A673 (cell line): ENCODE data around the gene OGFOD2. TPM values are rescaled to one million over a fixed set of nuclear protein-coding genes. Genes with fewer than 3 reads are reported as not detected.

Source experiments
- BruUV-seq: library from RNA; stranded (reverse); fragments of 400-500 nt; replicated peaks from 2 replicates; lab custom pipeline; 2021; lab: Mats Ljungman, UMichigan
- CTCF ChIA-PET: fragments of 300-600 bp; sonication (Branson Sonifier 250); formaldehyde crosslinking; loops from one replicate; lab custom pipeline; 2022; ENCODE audit warnings: antibody characterized with exemption; lab: Charles Lee
- POLR2A ChIA-PET: fragments of 300-600 bp; sonication (Branson Sonifier 250); formaldehyde crosslinking; loops from one replicate; lab custom pipeline; 2022; ENCODE audit warnings: antibody characterized with exemption; ENCODE audit not compliant: low non-redundant PET; lab: Charles Lee
- DNase-seq: peaks from one replicate; pipeline ENCODE4 v3.0.0-alpha.2; 2015; ENCODE audit warnings: low spot score
- H3K27ac ChIP-seq: fragments of 200-600 bp; sonication (generic); 2 replicates; pipeline ENCODE4 v1.5.1; 2016; ENCODE audit warnings: mixed run types, low read depth, mild to moderate bottlenecking, mixed read lengths, antibody characterized with exemption, low read length; ENCODE audit not compliant: poor library complexity, severe bottlenecking
- H3K27me3 ChIP-seq: fragments of 200-600 bp; sonication (generic); replicated peaks from 2 replicates; pipeline ENCODE4 v1.6.1; 2017; ENCODE audit warnings: mixed run types, low read depth, mild to moderate bottlenecking, mixed read lengths, antibody characterized with exemption, low read length; ENCODE audit not compliant: insufficient read depth, poor library complexity
- H3K36me3 ChIP-seq: fragments of 200-600 bp; sonication (generic); 2 replicates; pipeline ENCODE4 v1.6.1; 2016; ENCODE audit warnings: mixed run types, mild to moderate bottlenecking, mixed read lengths, antibody characterized with exemption, low read length; ENCODE audit not compliant: insufficient read depth, poor library complexity, severe bottlenecking
- H3K4me1 ChIP-seq: fragments of 200-600 bp; sonication (generic); 2 replicates; pipeline ENCODE4 v1.6.1; 2017; ENCODE audit warnings: mixed run types, mild to moderate bottlenecking, mixed read lengths, antibody characterized with exemption, low read length; ENCODE audit not compliant: insufficient read depth, poor library complexity, severe bottlenecking
- H3K4me3 ChIP-seq: fragments of 200-600 bp; sonication (generic); 2 replicates; pipeline ENCODE4 v1.5.1; 2016; ENCODE audit warnings: low read depth, mixed run types, mild to moderate bottlenecking, mixed read lengths, low read length; ENCODE audit not compliant: poor library complexity, severe bottlenecking
- H3K9me3 ChIP-seq: fragments of 200-600 bp; sonication (generic); 2 replicates; pipeline ENCODE4 v1.6.1; 2016; ENCODE audit warnings: mixed run types, low read depth, mild to moderate bottlenecking, mixed read lengths, antibody characterized with exemption, low read length; ENCODE audit not compliant: poor library complexity, severe bottlenecking
- EZH2 ChIP-seq: fragments of 200-600 bp; sonication (generic); IDR thresholded peaks from 2 replicates; pipeline ENCODE4 v1.6.1; 2017; ENCODE audit warnings: borderline replicate concordance, low read depth, mild to moderate bottlenecking, mixed read lengths, antibody characterized with exemption, low read length; ENCODE audit not compliant: poor library complexity, severe bottlenecking
- intact Hi-C: fragments of 100-400 bp; cut with micrococcal nuclease; formaldehyde crosslinking; loops from one replicate; pipeline ENCODE4 v1.10.0; 2022; ENCODE audit not compliant: unreplicated experiment
- total RNA-seq: library from RNA; stranded (reverse); gene quantifications from 2 replicates; pipeline ENCODE4 v1.2.3, GENCODE V29; 2021
- TF ChIP-seq, protein P1 (sequence below): fragments of 300-800, 200-600 bp; sonication (generic); conservative IDR thresholded peaks from 2 replicates; pipeline ENCODE4 v1.5.1; 2017; ENCODE audit warnings: low read depth, mild to moderate bottlenecking, antibody characterized with exemption, low read length, moderate library complexity, mixed read lengths

OGFOD2 gene
- total RNA-seq, 1 experiment from 2014 or later, result 18.2 TPM

DNA sequence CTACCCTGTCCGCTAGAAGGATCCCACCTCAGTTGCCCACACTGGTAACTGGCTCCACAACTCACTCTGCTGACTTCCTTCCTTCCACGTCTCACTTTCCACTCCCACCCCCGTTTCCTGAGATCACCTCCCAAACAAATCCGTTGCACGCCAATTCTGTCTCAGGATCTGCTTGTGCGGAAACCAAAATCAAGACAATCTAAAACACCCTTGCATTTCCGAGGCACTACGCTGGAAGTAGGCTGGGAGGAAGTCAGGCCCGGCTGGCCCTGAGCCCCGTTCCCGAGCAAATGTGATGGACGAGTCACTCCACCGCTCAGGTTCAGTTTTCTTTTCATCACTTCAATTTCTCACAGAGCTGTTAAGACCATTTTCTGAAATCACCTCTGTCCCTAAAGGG, 31.8 kb upstream of the OGFOD2 start:
- Histone ChIP-seq H3K4me1 (no peaks in the 10 kb centered on the region), H3K9me3 (no peaks in the 10 kb centered on the region), H3K36me3 (no peaks in the 10 kb centered on the region), H3K27ac (no peak overlapping the region), H3K4me3 (no peak overlapping the region), H3K27me3 (no peaks in the 10 kb centered on the region)
- ChIA-PET CTCF (no interaction called here), POLR2A (no interaction called here)
- no TSS peak for BruUV-seq
- intact Hi-C loops, result no loop called here
- TF ChIP-seq EZH2, result no peak
- TF ChIP-seq, protein P1, sequence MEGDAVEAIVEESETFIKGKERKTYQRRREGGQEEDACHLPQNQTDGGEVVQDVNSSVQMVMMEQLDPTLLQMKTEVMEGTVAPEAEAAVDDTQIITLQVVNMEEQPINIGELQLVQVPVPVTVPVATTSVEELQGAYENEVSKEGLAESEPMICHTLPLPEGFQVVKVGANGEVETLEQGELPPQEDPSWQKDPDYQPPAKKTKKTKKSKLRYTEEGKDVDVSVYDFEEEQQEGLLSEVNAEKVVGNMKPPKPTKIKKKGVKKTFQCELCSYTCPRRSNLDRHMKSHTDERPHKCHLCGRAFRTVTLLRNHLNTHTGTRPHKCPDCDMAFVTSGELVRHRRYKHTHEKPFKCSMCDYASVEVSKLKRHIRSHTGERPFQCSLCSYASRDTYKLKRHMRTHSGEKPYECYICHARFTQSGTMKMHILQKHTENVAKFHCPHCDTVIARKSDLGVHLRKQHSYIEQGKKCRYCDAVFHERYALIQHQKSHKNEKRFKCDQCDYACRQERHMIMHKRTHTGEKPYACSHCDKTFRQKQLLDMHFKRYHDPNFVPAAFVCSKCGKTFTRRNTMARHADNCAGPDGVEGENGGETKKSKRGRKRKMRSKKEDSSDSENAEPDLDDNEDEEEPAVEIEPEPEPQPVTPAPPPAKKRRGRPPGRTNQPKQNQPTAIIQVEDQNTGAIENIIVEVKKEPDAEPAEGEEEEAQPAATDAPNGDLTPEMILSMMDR, result no peak
- no peak for DNase-seq

DNA sequence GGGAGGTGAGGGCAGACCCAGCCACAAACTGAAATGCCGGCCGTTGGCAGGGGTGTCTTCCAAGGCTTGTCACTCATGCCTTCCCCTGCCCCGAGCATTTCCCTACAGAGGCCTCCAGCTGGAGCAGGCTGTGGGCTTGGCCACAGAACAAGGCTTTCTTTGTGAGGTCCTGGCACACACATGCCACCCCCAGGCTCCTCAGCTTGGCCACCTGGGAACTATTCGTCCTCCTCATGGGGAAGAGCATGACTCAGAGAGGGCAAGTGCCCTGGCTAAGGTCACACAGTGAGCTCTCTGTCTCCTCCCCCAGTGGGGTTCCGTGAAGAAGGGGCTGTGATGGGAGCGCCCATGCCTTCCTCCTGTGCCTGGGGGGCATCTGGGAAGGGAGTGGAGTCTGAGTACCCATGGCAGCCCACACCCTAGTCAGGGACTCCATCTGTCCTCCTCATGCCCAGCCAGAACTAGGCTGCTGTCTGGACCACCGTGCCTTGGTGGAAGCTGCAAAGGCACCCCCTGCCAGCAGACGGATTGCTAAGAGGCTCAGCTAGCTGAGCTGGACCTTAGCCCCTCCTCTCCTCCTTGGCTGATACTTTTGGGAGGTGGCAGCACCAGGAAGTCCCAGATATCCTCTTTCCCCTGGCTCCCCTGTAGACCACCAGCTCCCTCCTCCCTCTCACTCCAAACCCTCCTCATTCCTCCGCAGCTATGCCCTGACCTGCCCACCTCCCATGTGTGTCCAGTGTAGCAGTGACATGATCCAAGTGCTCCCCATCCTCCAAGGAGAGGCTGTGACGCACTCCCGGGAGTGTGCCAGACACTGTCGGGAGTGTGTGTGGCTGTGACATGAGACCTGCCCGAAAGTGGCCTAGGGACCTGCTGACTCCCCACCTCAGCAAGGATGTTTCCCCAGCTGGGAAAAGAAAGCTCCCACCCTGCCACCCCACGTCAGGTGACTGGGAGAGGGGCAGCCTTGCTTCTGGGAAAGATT, 30.1 kb upstream of the OGFOD2 start:
- intact Hi-C loops, result no loop called here
- Histone ChIP-seq H3K4me1 (no peaks in the 10 kb centered on the region), H3K27ac (no peak overlapping the region), H3K27me3 (no peaks in the 10 kb centered on the region), H3K9me3 (no peaks in the 10 kb centered on the region), H3K4me3 (no peak overlapping the region), H3K36me3 (no peaks in the 10 kb centered on the region)
- ChIA-PET POLR2A (no interaction called here), CTCF (no interaction called here)
- DNase-seq, result no peak
- no peak for TF ChIP-seq EZH2
- TF ChIP-seq, protein P1, result no peak
- BruUV-seq, result no TSS peak

DNA sequence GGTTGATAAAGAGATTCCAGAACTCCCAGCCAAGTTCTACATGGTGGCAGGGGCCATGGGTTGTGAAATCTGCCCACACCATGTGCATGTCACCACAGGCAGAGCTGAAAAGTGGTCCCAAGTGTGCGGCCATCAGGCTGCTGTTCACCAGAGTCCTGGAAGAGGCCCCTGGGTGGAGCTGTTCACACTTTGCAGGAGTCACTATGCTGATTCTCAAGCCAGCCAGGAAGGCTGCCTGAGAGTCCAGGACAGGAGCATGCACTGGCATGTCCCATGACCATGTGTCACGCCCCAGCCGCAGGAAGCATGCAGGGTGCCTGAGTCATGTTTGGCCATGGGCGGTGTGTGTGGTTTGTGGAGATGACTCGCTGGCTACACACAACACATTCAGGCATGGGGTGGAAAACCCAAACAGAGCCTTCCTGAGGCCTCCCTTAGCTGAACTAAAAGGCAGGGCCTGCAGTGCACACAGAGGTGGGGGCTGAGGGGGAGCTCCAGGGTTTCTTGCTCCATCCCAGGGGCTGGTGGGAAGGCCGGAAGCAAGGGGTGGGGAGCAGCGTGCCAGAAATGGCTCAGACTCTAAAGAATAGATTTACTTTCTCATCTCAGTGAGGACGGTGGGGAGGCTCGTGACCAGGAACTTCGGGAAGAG, 28.2 kb upstream of the OGFOD2 start:
- H3K9me3 ChIP-seq, result no peaks in the 10 kb centered on the region
- ChIA-PET CTCF (interaction anchor here (1.1 to 1.4 kb wide), 2 partner anchors 66 to 87 kb away, joined by 3 to 5 read pairs; no protein-coding TSS in a partner anchor), POLR2A (no interaction called here)
- H3K27ac ChIP-seq, result no peak overlapping the region
- no TSS peak for BruUV-seq
- intact Hi-C loops, result no loop called here
- H3K27me3 ChIP-seq, result no peaks in the 10 kb centered on the region
- no peaks in the 10 kb centered on the region for H3K4me1 ChIP-seq
- H3K36me3 ChIP-seq, result no peaks in the 10 kb centered on the region
- H3K4me3 ChIP-seq, result no peak overlapping the region
- no peak for TF ChIP-seq EZH2
- TF ChIP-seq, protein P1, result no peak
- DNase-seq, result peak; percentile 53
